HG02571 (cell line): ENCODE data around the gene C6orf89.
A peak's percentile ranks its signal among the peaks of the same experiment; 100 is the strongest.

Experiments
- ATAC-seq: cut with Tn5 transposase; IDR thresholded peaks from one replicate; pipeline ENCODE4 v1.9.1; 2021; ENCODE audit warnings: mild to moderate bottlenecking, moderate library complexity; ENCODE audit not compliant: unreplicated experiment

The C6orf89 gene, protein sequence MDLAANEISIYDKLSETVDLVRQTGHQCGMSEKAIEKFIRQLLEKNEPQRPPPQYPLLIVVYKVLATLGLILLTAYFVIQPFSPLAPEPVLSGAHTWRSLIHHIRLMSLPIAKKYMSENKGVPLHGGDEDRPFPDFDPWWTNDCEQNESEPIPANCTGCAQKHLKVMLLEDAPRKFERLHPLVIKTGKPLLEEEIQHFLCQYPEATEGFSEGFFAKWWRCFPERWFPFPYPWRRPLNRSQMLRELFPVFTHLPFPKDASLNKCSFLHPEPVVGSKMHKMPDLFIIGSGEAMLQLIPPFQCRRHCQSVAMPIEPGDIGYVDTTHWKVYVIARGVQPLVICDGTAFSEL

DNA sequence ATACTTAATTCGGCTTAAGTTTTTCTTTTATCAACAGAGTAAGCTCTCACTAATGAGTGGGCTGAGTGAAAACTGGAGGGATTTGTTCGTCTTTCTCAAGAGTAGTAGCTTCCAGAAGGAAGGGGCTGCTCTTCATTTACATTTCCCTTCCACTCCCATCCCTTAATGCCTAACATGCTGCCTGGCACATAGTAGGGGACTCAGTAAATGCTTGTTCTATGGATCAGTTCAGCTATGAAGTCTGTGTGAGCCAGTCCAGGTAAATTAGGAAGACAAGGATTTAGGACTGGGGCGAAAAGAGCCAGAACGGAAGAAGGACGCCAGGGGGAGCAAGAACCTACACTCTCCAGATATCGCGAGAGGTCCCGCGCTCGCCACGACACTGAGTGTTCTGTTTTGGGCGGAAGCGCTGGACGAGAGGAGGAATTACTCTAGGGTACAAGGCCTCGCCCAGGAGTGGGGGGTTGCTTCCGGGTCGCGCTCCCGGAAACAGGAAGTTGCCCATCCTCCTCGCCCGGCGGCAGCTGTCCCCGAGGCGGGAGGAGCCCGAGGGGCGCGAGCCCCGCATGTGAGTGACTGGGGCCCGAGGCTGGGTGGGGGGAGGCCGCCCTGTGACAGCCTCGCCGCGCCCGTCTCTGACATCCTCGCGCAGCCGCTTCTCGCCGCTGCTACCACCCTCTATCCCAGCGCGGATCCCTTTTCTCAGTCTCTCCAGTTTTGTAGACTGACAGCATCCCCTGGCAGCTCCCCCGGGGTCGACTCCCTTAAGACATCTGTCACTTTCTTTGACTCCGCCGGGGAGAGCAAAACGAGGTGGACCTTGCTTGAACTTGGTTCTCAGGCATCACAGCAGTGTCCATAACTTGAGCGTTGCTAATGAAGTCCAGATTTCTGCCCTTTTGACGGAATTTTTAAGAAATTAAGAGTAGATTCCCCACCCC lies at the start of gene C6orf89:
Gene C6orf89, plus strand, starts transcription at position 492 of the 941 bp plus-strand sequence. CDS start 13,493 bp downstream, outside the sequence.
- ATAC-seq: peak; percentile 97

DNA sequence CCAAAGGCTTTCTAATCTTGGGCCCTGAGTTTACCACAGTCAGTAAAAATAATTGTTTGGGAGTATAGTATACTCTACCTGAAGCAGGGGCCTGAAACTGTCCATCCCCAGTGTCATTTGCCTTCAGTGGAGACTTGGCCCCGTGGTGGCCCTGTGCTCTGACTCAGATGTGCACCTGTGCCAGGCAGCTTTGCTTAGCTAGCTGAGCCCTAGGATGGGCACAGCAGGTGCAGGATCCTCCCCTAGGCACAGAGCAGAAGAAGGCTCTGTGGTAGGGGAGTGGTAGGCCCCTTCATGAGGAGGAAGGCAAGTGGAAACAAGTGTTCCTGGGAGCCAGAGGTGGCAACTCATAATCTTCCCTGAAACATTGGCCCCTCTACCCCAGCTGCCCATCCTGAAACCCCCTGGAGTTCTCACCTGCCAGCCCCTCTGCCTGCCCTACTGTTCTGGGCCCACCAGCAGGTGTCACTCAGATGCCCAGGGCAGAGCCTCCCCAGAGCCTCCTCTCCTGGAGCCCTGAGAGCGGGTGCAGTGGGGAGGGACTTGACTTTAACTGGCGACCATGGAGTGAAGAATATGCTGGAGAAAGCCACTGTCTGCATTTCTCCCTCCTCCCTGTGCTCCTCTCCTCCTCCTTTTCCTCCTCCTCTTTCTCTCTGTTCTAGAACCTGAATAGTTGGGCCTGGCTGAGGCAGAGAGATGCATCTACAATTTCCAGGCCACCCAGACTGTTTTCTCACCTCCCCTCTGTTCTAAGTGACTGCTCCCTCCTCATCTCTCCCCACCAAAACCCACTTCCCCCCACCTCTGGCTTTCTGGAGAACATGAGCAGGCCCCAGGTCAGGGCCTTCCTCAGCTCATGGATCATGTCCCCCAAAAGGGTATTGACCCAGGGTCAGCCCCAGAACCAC lies 49.4 kb upstream of the C6orf89 start:
- no peak for ATAC-seq

DNA sequence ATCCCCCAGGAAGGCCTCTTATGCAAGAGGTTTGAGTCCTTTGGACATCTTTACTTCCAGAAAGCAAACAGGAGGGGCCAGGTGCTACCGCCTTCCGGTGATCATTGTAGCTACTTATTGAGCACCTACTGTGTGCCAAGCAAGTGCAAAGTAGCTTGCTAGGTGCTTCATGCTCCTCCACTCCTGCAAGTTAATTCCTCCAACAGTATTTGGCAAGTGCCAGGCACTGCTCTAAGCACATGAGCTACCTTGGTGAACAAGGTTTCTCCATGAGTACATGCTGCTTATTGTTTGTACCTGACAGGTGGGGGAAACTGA lies 48.8 kb upstream of the C6orf89 start:
- no peak for ATAC-seq

DNA sequence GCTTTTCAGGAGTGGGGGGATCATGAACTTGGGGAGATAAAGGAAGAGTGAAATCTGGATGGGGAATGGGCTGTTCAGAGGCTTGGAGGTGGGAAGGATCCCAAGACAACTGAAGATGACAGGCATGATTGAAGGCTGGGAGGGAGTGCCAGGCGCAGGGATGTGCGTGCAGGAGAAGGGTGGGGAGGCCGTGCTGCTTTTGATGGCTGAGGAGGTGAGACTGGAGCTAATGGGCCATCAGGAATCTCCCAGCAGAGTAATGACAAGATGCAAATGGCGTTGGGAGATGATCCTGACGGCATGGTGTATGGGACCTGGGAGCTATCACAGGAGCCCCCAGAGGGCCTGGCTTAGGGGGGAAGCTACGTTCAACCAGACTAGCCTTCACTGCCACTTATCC lies 48.1 kb upstream of the C6orf89 start:
- no peak for ATAC-seq

DNA sequence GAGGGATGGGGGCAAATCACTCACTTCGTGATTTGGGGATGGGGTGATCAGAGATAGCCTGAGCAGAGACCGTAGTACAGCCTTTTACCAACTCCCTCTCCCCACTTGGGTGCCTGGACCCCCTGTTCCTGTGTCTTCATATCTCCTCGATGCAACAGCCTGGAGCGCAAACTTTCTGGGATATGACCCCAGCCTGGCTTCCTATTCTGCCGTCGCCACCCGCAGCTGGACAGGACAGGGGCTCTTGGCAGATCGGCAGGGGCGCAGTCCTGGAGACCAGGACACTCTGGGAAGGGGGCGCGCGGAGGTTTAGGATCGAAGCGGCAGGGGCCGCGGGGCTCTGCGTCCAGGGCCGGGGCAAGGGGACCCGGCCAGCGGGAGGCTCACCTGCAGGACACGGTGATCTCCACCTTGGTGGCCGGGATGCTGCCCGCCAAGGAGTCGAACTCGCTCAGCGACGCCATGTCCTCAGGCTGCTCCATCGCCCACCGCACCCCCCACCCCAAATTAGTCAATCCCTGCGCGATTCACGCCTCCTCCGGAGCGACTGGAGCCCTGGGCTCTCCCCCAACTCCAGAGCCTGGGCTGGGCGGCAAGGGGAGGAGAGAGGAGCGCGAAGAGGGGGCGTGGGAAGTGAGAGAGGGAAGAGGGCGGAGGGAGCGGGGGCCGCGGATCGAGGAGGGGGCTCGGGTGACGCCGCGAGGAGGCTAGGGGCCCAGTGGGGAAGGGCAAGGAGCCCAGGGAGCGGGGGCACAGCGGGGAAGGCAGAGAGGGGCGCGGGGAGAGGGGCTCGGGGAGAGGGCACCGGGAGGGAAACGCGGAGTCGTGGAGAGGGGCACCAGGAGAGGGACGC lies 46.6 kb upstream of the C6orf89 start, which contains the start of gene CPNE5:
Gene CPNE5, minus strand, starts transcription at position 549 of the 853 bp plus-strand sequence. Its CDS starts 67 bp downstream, at position 482.
- ATAC-seq: no peak

DNA sequence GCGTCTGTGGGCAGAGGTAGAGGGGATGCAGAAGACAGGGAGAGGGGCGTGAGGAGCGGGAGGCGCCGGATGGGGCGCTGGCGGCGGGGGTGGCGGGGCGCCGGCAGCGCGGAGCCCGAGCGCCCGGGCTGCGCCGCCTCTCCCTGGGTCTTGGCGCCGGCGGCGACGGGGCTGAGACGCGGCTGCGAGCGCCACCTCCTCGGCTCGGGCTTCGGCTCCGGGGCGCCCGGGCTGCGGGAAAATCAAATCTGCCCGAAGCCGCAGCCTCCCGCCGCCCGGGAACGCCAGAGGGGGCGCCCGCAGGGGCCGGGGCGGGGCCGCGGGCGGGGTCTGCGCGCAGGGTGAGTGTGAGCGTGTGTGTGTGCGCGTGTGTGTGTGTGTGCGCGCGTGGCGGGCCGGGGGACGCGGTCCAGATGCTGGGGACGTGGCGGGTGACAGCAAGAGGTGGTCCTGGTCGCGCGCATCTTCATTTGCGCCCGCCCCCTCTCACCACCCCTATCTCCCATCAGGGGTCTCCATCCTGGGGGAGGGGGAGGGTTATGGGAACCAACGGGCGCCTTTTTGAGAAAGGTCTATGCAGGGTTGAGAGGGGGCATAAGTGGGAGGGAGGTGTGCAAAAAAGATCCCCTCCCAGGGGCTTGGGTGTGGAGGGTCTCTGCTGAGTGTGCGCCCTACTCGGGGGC lies 45.9 kb upstream of the C6orf89 start:
- no peak for ATAC-seq

DNA sequence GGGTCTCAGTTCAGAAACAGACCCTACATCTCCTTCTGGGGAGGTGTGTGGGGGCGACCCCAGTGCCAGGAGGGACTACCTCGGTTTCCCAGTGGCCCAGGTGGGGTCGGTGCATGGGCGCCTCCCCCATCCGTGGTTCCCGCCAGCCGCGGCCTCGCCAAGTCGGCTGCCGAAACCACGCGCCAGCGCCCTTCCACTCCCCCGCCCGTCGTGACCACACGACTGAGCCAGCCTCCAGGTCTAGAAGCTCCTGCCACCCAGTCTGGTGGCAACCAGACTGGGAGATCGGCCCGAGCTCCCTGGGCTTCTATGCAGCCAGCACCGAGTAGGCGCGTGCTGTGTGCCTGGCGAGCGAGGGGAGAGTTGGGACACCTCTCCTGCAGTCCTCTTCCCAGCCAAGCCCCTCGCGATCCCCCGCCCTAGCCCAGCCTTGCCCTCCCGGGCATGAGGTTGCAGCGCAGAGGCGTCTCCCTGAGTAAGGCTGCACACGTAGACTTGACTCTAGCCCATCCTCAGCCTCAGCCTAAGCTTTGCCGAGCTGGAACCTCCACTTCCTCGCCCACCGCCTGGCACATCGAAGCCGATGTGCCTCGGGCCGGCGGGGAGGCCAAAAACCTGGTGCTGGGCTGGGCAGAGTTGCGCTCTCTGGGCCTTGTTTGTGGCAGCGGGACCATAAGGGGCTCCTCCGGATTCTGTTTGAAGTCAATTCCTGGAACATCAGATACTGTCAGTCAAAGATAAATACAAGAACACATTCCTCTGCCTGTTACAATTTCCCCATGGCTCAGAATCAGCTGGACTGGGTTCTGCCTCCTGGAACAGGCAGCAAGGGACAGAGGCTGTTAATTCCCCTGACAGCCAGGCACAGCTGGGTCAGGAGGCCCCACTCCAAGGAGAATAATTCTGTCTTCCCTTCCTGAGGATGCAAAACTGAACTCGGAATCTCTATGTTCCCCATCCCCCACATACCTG lies 45.0 kb upstream of the C6orf89 start:
- no peak for ATAC-seq

DNA sequence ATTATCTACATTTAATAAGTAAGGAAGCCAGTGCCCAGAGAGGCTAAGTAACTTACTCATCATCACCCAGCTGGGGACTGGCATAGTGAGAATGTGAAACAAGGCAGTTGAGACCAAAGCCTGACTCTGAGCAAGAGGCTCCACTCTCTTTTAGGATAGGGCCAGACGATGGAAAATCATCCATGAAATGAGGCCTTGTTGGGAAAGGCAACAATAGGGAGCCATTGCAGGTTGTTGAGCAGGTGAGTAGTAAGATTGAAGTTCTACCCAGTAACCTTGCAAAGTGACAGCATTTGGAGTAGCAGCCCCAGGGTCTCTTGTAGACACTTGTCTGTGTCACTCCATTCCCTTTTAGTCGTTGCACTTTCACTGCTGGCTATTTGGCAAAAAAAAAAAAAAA lies 44.0 kb upstream of the C6orf89 start:
- no peak for ATAC-seq

DNA sequence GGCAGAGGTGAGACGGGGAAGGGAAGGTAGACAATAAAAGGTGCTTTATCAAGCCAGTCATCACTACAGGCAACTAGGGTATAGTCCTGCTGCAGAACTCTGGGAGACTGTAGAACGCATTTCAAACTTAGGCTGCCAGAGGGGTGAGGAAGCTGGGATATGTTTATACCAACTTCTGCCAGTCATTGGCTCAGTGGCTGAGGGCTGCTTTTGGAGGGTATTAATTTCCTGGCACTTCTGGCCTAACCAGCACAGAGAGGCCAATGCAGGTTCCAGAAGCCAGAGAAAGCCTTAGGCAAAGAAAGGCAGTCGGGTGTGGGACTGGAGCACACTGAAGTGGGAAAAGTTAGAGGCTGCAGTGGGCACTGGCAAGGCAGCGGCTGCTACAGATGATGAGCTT lies 42.6 kb upstream of the C6orf89 start:
- ATAC-seq: no peak

DNA sequence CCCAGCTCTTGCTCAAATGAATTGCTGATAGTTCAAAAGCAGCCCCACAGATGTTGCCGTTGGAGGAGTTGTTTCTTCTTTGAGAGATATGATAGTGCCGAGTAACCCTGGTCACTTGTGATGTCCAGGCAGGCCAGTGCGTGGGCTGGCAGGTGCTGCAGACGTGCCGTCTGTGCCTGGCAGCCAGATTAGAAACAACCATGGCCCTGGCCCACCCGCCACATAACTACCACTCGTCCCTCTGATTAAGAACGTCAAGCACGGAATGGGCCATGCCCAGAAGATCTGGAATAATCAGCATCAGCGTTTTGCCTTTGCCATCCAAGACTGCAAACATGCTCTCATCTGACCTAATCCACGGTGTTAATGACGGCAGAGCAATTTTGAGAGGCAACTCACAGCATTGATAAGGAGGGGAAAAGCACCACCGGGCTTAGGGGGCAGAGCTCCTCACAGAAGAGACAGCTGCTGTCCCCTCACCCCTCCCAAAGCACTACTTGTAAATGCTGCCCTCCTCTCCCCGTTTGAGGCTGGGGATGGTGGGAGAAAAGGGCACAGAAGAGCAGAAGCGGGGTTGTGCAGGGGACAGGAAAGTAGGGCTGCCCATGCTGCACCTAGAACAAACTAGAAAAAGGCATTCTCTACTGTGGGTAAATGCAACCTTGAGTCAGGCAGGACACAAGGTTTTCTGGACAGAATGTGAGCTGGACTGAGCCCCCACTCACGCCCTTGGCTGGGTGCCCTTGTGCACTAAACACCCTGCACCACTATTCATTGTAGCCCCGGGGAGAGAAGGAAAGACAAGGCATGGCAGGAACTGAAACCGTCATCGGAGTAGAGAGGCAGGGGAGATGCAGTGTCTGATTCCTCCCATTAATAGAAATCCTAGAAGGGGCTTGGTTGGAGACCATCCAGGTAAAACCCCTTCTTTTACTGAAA lies 41.3 kb upstream of the C6orf89 start:
- no peak for ATAC-seq

DNA sequence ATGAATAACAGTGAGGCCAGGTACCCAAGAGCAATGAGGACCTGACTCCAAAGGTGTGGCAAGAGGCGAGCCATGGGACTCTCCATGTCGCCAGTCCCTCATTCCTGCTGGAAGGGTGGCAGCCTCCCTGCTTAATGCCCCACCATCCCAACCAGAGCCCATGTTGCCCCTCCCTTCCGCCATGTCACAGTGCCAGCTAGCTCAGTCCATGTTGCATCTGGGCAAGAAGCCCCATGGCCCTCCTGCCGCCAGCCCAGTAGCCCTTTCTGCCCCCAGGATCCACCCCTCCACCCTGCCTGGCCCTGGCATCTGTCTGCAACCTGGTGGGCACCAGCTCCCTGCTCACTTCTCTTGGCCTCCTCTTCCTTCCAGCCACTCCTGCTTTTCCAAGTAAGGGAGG lies 40.5 kb upstream of the C6orf89 start:
- ATAC-seq: no peak

DNA sequence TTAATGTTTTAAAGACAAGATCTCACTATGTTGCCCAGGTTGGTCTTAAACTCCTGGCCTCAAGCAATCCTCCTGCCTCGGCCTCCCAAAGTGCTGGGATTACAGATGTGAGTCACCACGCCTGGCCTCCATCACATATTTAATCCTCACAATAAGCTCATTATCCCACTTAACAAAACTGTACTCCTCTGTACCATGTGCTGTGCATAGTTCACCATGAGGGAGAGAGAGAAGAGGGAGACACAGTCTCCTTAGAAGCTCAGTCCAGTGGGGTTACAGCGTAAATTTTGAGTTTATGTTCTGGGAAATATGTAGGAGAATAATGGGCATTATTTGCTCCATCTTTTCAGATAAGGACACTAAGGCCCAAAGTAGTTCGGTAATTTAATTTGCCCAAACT lies 38.6 kb upstream of the C6orf89 start:
- no peak for ATAC-seq

DNA sequence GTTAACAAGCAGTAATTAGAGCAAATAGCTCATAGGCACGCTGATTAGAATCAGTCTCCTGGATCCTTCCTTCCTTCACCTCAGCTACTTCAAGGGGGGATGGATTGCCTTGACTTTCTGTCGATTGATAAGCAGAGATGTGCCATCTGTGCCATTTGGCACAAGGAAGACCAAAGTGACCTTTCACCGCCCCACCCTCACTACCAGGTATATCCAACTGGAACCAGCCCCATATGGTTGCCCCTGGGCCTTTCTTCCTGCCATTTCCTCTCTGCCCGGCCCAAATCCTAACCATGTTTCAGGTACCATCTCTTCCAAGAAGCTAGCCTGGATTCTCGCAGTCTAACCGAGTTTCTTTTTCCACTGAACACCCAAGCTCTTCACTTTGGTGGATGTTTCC lies 37.8 kb upstream of the C6orf89 start:
- ATAC-seq: no peak

DNA sequence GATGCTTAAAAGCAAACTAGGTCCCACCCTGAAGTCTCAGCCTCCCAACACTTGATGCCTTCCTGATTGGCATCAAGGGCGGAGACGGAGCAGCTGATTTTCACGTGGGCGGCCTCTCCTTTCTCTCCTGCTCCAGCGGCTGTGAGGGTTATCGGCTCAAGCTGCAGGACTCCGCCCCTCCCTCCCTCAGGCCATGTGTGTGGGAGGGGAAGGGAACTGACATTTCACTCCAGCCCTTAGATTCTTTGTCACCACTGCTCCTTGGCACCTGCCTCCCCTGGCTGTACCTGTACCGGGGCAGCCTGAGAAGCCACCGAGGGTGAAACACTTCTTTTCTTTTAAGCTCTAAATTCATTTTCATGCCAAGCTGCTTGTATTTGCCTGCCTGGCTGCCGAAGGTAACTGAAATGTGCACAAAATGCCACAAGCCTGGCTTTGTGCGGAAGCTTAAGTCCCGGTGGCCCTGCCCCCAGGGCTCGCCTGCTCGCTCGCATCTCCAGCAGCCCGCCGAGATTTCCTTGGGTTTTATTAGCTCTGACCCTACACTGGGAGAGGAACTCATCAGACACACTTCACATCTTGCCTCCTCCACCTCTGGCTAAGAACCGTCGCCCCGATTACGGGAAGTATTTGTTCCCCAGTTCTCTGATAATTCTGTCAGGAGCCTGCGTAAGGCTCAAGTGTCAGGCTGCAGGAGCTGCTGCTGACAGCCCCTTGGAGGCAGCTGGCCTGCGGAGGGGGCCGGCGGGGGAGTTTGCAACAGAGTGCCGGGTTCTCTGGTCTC lies 36.9 kb upstream of the C6orf89 start:
- ATAC-seq: no peak

DNA sequence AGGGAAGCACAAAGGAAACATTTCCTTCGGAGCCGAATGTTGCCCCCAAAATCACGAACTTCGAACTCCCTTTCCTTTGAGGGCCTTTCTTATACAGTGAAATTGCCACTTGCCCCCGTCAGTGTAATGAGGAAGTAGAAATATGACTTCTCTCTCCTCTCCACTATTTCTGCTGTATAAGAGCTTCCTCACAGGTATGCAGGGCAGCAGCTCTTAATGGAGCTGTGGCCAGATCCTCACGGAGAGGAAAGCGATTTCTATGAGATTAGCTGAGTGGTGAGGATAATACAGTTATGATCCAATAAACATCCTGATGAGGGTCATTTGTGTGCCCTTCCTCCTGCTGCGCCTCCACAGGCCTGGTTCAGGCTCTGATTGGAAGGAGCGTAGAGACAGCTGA lies 35.7 kb upstream of the C6orf89 start:
- no peak for ATAC-seq

DNA sequence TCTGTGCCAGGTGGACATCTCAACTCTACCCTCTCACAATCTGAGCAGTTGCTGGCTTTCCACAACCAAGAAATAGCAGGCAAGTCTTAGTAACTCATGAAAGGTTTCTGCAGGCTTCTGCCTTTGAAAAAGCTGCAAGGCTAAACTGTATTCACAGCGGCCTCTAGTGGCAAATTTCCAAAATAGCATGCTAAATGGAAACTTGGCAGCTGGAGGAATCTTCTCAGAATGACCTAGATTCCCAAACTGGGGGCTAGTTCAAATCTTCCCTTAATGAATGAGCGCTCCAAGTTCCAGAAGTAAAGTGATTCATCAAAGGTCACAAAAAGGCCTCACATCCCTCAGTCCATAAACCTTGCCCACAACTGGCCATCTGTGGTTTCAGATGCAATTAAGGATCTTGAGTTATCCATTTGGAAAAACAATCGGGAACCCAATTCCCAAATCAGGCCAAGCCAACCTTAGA lies 34.6 kb upstream of the C6orf89 start:
- ATAC-seq: no peak
